Left lobe of liver (tissue), 2 donors: ENCODE measurements around the gene RHO. TPM values are rescaled to one million over a fixed set of nuclear protein-coding genes. Genes with fewer than 3 reads are reported as not detected.

ENCODE experiments used
- ATAC-seq: fragments of 200-7000 bp; cut with Tn5 transposase; one replicate; pipeline ENCODE4 v1.9.1; 2020; ENCODE audit warnings: mild to moderate bottlenecking, moderate library complexity
- DNase-seq: peaks from one replicate; pipeline ENCODE4 v3.0.0-alpha.2; 2020; ENCODE audit warnings: low spot score
- total RNA-seq: library from RNA; stranded (reverse); gene quantifications from one replicate; pipeline ENCODE4 v1.2.1, GENCODE V29; 2021
- donor health status: DM: no; HTN: no; CAD: no; lungs with moderate emphysema.
- donor health status: DM: no; HTN: yes; CAD: no.

The RHO gene
- total RNA-seq, 1 donor from 2014 or later, result not detected

GRCh38 chr3:129558081-129558771 lies 29.8 kb downstream of the RHO start:
- DNase-seq (no peak), ATAC-seq (no peak)

GRCh38 chr3:129558772-129559564 lies 30.5 kb downstream of the RHO start:
- DNase-seq, result no peak
- no peak for ATAC-seq

GRCh38 chr3:129559565-129560079 lies 31.2 kb downstream of the RHO start:
- DNase-seq, result no peak
- ATAC-seq, result no peak

GRCh38 chr3:129560269-129560787 lies 31.9 kb downstream of the RHO start:
- ATAC-seq (no peak), DNase-seq (no peak)

- ATAC-seq (peak; percentile 65), DNase-seq (no peak)
Observed at GRCh38 chr3:129560911-129561594, 32.6 kb downstream of the RHO start.

GRCh38 chr3:129561619-129562248 lies 33.3 kb downstream of the RHO start:
- no peak for ATAC-seq
- DNase-seq, result no peak

GRCh38 chr3:129562803-129563202 lies 34.4 kb downstream of the RHO start:
- ATAC-seq (no peak), DNase-seq (no peak)

- ATAC-seq, result no peak
Observed at GRCh38 chr3:129563332-129563731, 34.9 kb downstream of the RHO start.

GRCh38 chr3:129563850-129564535 lies 35.6 kb downstream of the RHO start:
- no peak for ATAC-seq
- DNase-seq, result no peak

More at GRCh38 chr3:129563332-129563731, 34.9 kb downstream of the RHO start:
- no peak for DNase-seq

- no peak for ATAC-seq
- DNase-seq, result no peak
Observed at GRCh38 chr3:129564981-129565644, 36.7 kb downstream of the RHO start.

GRCh38 chr3:129565902-129566301 lies 37.5 kb downstream of the RHO start:
- no peak for DNase-seq

GRCh38 chr3:129567176-129567705 lies 38.8 kb downstream of the RHO start:
- ATAC-seq (no peak), DNase-seq (no peak)

More at GRCh38 chr3:129565902-129566301, 37.5 kb downstream of the RHO start:
- ATAC-seq, result no peak

- no peak for ATAC-seq
Observed at GRCh38 chr3:129567939-129568338, 39.5 kb downstream of the RHO start.

GRCh38 chr3:129569856-129570255 lies 41.4 kb downstream of the RHO start:
- DNase-seq (no peak), ATAC-seq (no peak)

More at GRCh38 chr3:129567939-129568338, 39.5 kb downstream of the RHO start:
- DNase-seq, result no peak

- no peak for DNase-seq
- ATAC-seq, result no peak
Observed at GRCh38 chr3:129571605-129572547, 43.4 kb downstream of the RHO start.

GRCh38 chr3:129572603-129573002 lies 44.2 kb downstream of the RHO start:
- DNase-seq (no peak), ATAC-seq (no peak)

- ATAC-seq (no peak), DNase-seq (no peak)
Observed at GRCh38 chr3:129573493-129573892, 45.1 kb downstream of the RHO start.

GRCh38 chr3:129574206-129574605 lies 45.8 kb downstream of the RHO start:
- DNase-seq (no peak), ATAC-seq (no peak)
